Lung (tissue), 12 donors: ENCODE results near the gene ABCB7. TPM values are rescaled to one million over a fixed set of nuclear protein-coding genes. Genes with fewer than 3 reads are reported as not detected.

Experiments
- ATAC-seq: fragments of 200-7000 bp; cut with Tn5 transposase; one replicate; pipeline ENCODE4 v1.9.1; 2020; ENCODE audit warnings: moderate number of reproducible peaks; ENCODE audit not compliant: insufficient read depth, low FRiP score
- DNase-seq, 3 donors: peaks; one replicate each; pipeline ENCODE4 v3.0.0-alpha.2; 2013 to 2017
- H3K27ac ChIP-seq, 2 donors: one replicate each; pipeline ENCODE4 v1.5.1; 2013; ENCODE audit warnings: mild to moderate bottlenecking in 2 of 2, moderate library complexity in 2 of 2, control low read depth in 1 of 2, inconsistent platforms in 1 of 2, low read depth in 1 of 2, low read length in 1 of 2
- H3K27me3 ChIP-seq, 3 donors: one replicate each; pipeline ENCODE4 v1.5.1; 2013; ENCODE audit warnings: low read length in 2 of 3; ENCODE audit not compliant: control insufficient read depth in 3 of 3, insufficient read depth in 3 of 3
- H3K36me3 ChIP-seq, 4 donors: one replicate each; pipeline ENCODE4 v1.5.1; 2013; ENCODE audit warnings: low read length in 4 of 4, mild to moderate bottlenecking in 1 of 4, moderate library complexity in 1 of 4; ENCODE audit not compliant: control insufficient read depth in 4 of 4, insufficient read depth in 4 of 4
- H3K4me1 ChIP-seq, 5 donors: one replicate each; pipeline ENCODE4 v1.5.1; 2013; ENCODE audit warnings: low read length in 5 of 5, mild to moderate bottlenecking in 2 of 5, moderate library complexity in 1 of 5; ENCODE audit not compliant: control insufficient read depth in 5 of 5, insufficient read depth in 5 of 5
- H3K4me3 ChIP-seq: one replicate; pipeline ENCODE4 v1.5.1; 2013; ENCODE audit warnings: mild to moderate bottlenecking, control low read depth, moderate library complexity
- H3K9ac ChIP-seq, 2 donors: one replicate each; pipeline ENCODE4 v1.5.1; 2013; ENCODE audit warnings: low read length in 2 of 2, control low read depth in 1 of 2; ENCODE audit not compliant: insufficient read depth in 1 of 2
- H3K9me3 ChIP-seq, 4 donors: one replicate each; pipeline ENCODE4 v1.5.1; 2013; ENCODE audit warnings: low read length in 3 of 4, mild to moderate bottlenecking in 1 of 4, moderate library complexity in 1 of 4; ENCODE audit not compliant: control insufficient read depth in 4 of 4, insufficient read depth in 3 of 4
- WGBS, 2 donors: extraction: QIAGEN DNeasy Blood & Tissue Kit; methylation state at CpG; one replicate each; pipeline ENCODE4 v1.1.7; 2013; 5-methylcytosine and 5-hydroxymethylcytosine counted together
- polyA plus RNA-seq, 2 donors: library from polyadenylated mRNA; stranded (reverse); fragments of 200-250 nt; gene quantifications; one replicate each; pipeline ENCODE4 v1.2.1, GENCODE V29; 2013
- total RNA-seq, 2 donors: library from RNA; depleted of rRNA in 1 of 2; stranded (reverse); fragments of >200 nt in 1 of 2; gene quantifications; one replicate each; pipeline ENCODE4 v1.2.1, GENCODE V29; 2014 to 2021
- TF ChIP-seq, protein P1 (sequence below): IDR thresholded peaks from 2 replicates; pipeline ENCODE4 v1.5.1; 2012; ENCODE audit warnings: mild to moderate bottlenecking; ENCODE audit errors: control extremely low read depth, extremely low read depth
- donor health status: control.
- donor health status: control.
- donor health status: Bipolar disorder and iron deficiency.
- donor health status: healthy.
- donor health status: DM: yes; HTN: yes; CAD: no.

Gene ABCB7
- total and polyA plus RNA-seq, 4 donors = 8.2 to 41.3 (median 15.0) TPM

GRCh38 chrX:75074475-75074874, 81.6 kb downstream of the ABCB7 start:
- WGBS, 2 donors = 91 to 96% methylated on average over 1 of the region's 1 CpG
- Histone ChIP-seq H3K4me1 (no peaks in the 10 kb centered on the region), H3K27me3 (peaks cover 0 to 5% (median 0%) of the 10 kb centered on the region in 3 donors), H3K27ac (no peak overlapping the region), H3K9me3 (no peaks in the 10 kb centered on the region), H3K9ac (no peak overlapping the region), H3K4me3 (no peak overlapping the region), H3K36me3 (peaks cover 0 to 2% (median under 1%) of the 10 kb centered on the region in 4 donors)
- ATAC-seq = no peak
- no peak for DNase-seq
- TF ChIP-seq, protein P1, sequence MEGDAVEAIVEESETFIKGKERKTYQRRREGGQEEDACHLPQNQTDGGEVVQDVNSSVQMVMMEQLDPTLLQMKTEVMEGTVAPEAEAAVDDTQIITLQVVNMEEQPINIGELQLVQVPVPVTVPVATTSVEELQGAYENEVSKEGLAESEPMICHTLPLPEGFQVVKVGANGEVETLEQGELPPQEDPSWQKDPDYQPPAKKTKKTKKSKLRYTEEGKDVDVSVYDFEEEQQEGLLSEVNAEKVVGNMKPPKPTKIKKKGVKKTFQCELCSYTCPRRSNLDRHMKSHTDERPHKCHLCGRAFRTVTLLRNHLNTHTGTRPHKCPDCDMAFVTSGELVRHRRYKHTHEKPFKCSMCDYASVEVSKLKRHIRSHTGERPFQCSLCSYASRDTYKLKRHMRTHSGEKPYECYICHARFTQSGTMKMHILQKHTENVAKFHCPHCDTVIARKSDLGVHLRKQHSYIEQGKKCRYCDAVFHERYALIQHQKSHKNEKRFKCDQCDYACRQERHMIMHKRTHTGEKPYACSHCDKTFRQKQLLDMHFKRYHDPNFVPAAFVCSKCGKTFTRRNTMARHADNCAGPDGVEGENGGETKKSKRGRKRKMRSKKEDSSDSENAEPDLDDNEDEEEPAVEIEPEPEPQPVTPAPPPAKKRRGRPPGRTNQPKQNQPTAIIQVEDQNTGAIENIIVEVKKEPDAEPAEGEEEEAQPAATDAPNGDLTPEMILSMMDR = no peak

DNA sequence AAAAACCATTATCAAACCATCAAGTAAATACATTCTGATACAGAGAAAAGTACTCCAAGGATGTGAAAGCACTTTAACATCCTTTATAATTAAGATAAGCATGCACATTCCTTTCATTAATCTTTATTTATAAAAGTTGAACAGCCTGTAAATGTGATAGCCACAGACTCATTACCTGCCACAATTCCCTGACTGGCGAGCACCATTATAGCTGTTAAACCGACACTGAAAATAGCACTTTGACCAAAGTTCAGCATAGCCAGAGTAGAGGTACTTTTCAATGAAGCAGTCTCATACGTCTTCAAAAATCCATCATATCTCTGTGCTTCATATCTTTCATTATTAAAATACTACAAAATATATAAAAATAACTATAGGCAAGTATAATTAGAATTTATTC, 84.7 kb downstream of the ABCB7 start:
- Histone ChIP-seq H3K4me3 (no peak overlapping the region), H3K27ac (no peak overlapping the region), H3K27me3 (peaks cover 0 to 5% (median 0%) of the 10 kb centered on the region in 3 donors), H3K9ac (no peak overlapping the region), H3K4me1 (no peaks in the 10 kb centered on the region), H3K36me3 (peaks cover 0 to 2% (median under 1%) of the 10 kb centered on the region in 4 donors), H3K9me3 (no peaks in the 10 kb centered on the region)
- TF ChIP-seq, protein P1 = no peak
- WGBS, 2 donors = 73 to 98% methylated on average over 3 of the region's 3 CpGs
- DNase-seq = no peak
- no peak for ATAC-seq

DNA sequence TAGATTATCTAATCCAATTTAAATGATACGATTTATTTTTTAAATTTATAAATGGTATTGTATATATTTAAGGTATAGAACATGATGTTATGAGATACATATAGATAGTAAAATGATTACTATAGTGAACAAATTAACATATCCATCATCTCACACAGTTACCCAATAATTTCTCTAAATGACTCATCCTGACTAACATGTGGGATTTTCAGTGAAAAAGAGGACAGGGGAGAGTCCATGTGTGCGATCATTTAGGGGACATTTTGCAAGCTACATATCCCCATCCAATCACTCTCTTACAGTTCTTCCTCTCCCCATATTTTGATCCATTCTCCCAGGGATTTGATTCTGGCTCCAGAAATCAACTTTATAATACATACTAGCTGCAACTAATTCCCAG, 88.2 kb downstream of the ABCB7 start:
- 88 to 98% methylated on average over 2 of the region's 2 CpGs for WGBS, 2 donors
- no peak for ATAC-seq
- Histone ChIP-seq H3K9ac (no peak overlapping the region), H3K27me3 (peaks cover 0 to 2% (median 0%) of the 10 kb centered on the region in 3 donors), H3K4me3 (no peak overlapping the region), H3K36me3 (peaks cover 0 to 2% (median 0%) of the 10 kb centered on the region in 4 donors), H3K27ac (no peak overlapping the region), H3K9me3 (no peaks in the 10 kb centered on the region), H3K4me1 (no peaks in the 10 kb centered on the region)
- TF ChIP-seq, protein P1 = no peak
- DNase-seq = no peak

- ATAC-seq = no peak
- Histone ChIP-seq H3K9ac (no peak overlapping the region), H3K4me3 (no peak overlapping the region), H3K9me3 (no peaks in the 10 kb centered on the region), H3K27me3 (peaks cover 0 to 2% (median 0%) of the 10 kb centered on the region in 3 donors), H3K36me3 (peaks cover 0 to 2% (median 0%) of the 10 kb centered on the region in 4 donors), H3K4me1 (no peaks in the 10 kb centered on the region), H3K27ac (no peak overlapping the region)
- no peak for DNase-seq
- TF ChIP-seq, protein P1 = no peak
- 74 to 80% methylated on average over 1 of the region's 1 CpG for WGBS, 2 donors
These were observed 94.4 kb downstream of the ABCB7 start for GRCh38 chrX:75061701-75062100.
